ENCODE results near the gene LYL1. TPM values are rescaled to one million over a fixed set of nuclear protein-coding genes. Genes with fewer than 3 reads are reported as not detected.

Gene LYL1
- total RNA-seq, 1 experiment from 2014 or later, result 0.59 TPM

- peak overlapping the region; percentile 96 for H3K27ac Mint-ChIP-seq (ENCODE audit: unreplicated experiment)
- H3K9me3 Mint-ChIP-seq (ENCODE audit: unreplicated experiment), result no peaks in the 10 kb centered on the region
- ChIA-PET CTCF (interaction anchor here (0.5 to 0.9 kb wide), 4 partner anchors 68 to 151 kb away, joined by 3 to 4 read pairs (median 4); no protein-coding TSS in a partner anchor), POLR2A (interaction anchor here (0.7 to 1.0 kb wide), 3 partner anchors 32 to 47 kb away, joined by 3 to 6 read pairs (median 4); no protein-coding TSS in a partner anchor)
- H3K4me1 Mint-ChIP-seq (ENCODE audit: low read depth, unreplicated experiment), result peaks cover 6% of the 10 kb centered on the region
- H3K36me3 ChIP-seq (ENCODE audit: control insufficient read depth, insufficient read depth, low read length), result peaks cover 1% of the 10 kb centered on the region
- DNase-seq, result no peak
- H3K27me3 ChIP-seq (replicated peaks; ENCODE audit: control insufficient read depth, insufficient read depth, low read length), result no peaks in the 10 kb centered on the region
- BruUV-seq (replicated peaks), result no TSS peak
- no peaks in the 10 kb centered on the region for H3K27me3 Mint-ChIP-seq (ENCODE audit: insufficient read depth, unreplicated experiment)
- H3K9me3 ChIP-seq, result no peaks in the 10 kb centered on the region
- H3K4me1 ChIP-seq, result no peaks in the 10 kb centered on the region
- peaks cover 18% of the 10 kb centered on the region for H3K36me3 Mint-ChIP-seq (ENCODE audit: insufficient read depth, unreplicated experiment)
- peak overlapping the region; percentile 100 for H3K4me3 Mint-ChIP-seq (ENCODE audit: unreplicated experiment)
- intact Hi-C loops (cut with micrococcal nuclease; ENCODE audit: unreplicated experiment), result loop anchor here (2.0 kb wide), 1 partner anchor 34 kb away; the partner anchor contains the start of genes IER2 and STX10
- TF ChIP-seq CTCF (IDR thresholded peaks at IDR 0.05; ENCODE audit: insufficient read depth in 1 of 2, low read depth in 1 of 2, low read length in 1 of 2, severe bottlenecking in 1 of 2, unreplicated experiment in 1 of 2), result no peak
- peak overlapping the region; percentile 93 for H3K4me3 ChIP-seq (ENCODE audit: low read depth, low read length)
These were observed 14.6 kb upstream of the LYL1 start for GRCh38 chr19:13117176-13117771.

GRCh38 chr19:13116282-13117175 lies 13.9 kb upstream of the LYL1 start, which contains the start of gene TRMT1:
Gene TRMT1 (minus strand): TSS chr19:13116740. CDS start chr19:13116399, 341 bp downstream.
- Mint-ChIP-seq H3K27ac (ENCODE audit: unreplicated experiment) (peak within 1 kb of the TSS; percentile 96), H3K9me3 (ENCODE audit: unreplicated experiment) (no peaks in the 10 kb centered on the region), H3K4me1 (ENCODE audit: low read depth, unreplicated experiment) (peaks cover 6% of the 10 kb centered on the region), H3K4me3 (ENCODE audit: unreplicated experiment) (peak within 1 kb of the TSS; percentile 100), H3K27me3 (ENCODE audit: insufficient read depth, unreplicated experiment) (no peaks in the 10 kb centered on the region), H3K36me3 (ENCODE audit: insufficient read depth, unreplicated experiment) (peaks cover 15% of the 10 kb centered on the region)
- no peak for TF ChIP-seq CTCF (IDR thresholded peaks at IDR 0.05; ENCODE audit: insufficient read depth in 1 of 2, low read depth in 1 of 2, low read length in 1 of 2, severe bottlenecking in 1 of 2, unreplicated experiment in 1 of 2)
- ChIA-PET CTCF (interaction anchor here (0.6 kb wide), 1 partner anchor 67 kb away, joined by 3 read pairs; no protein-coding TSS in a partner anchor), POLR2A (no interaction called here)
- intact Hi-C loops (cut with micrococcal nuclease; ENCODE audit: unreplicated experiment), result loop anchor here (2.0 kb wide), 1 partner anchor 34 kb away; the partner anchor contains the start of genes IER2 and STX10
- DNase-seq, result peak; percentile 89 to 92
- Histone ChIP-seq H3K4me1 (no peaks in the 10 kb centered on the region), H3K9me3 (no peaks in the 10 kb centered on the region), H3K27me3 (replicated peaks; ENCODE audit: control insufficient read depth, insufficient read depth, low read length) (no peaks in the 10 kb centered on the region), H3K4me3 (ENCODE audit: low read depth, low read length) (peak within 1 kb of the TSS; percentile 93), H3K36me3 (ENCODE audit: control insufficient read depth, insufficient read depth, low read length) (peaks cover 1% of the 10 kb centered on the region)
- TSS peak; percentile 74 for BruUV-seq (replicated peaks)

GRCh38 chr19:13115936-13116281 lies 13.3 kb upstream of the LYL1 start:
- ChIA-PET CTCF (interaction anchor here (0.6 kb wide), 1 partner anchor 44 kb away, joined by 3 read pairs; no protein-coding TSS in a partner anchor), POLR2A (no interaction called here)
- no peak for TF ChIP-seq CTCF (IDR thresholded peaks at IDR 0.05; ENCODE audit: insufficient read depth in 1 of 2, low read depth in 1 of 2, low read length in 1 of 2, severe bottlenecking in 1 of 2, unreplicated experiment in 1 of 2)
- BruUV-seq (replicated peaks), result no TSS peak
- DNase-seq, result no peak
- H3K36me3 ChIP-seq (ENCODE audit: control insufficient read depth, insufficient read depth, low read length), result peaks cover 1% of the 10 kb centered on the region
- H3K27me3 ChIP-seq (replicated peaks; ENCODE audit: control insufficient read depth, insufficient read depth, low read length), result no peaks in the 10 kb centered on the region
- intact Hi-C loops (cut with micrococcal nuclease; ENCODE audit: unreplicated experiment), result loop anchor here (2.0 kb wide), 1 partner anchor 35 kb away; the partner anchor contains the start of genes IER2 and STX10
- H3K27ac Mint-ChIP-seq (ENCODE audit: unreplicated experiment), result peak overlapping the region; percentile 96
- peaks cover 6% of the 10 kb centered on the region for H3K4me1 Mint-ChIP-seq (ENCODE audit: low read depth, unreplicated experiment)
- no peaks in the 10 kb centered on the region for H3K4me1 ChIP-seq
- no peaks in the 10 kb centered on the region for H3K9me3 Mint-ChIP-seq (ENCODE audit: unreplicated experiment)
- H3K4me3 Mint-ChIP-seq (ENCODE audit: unreplicated experiment), result peak overlapping the region; percentile 100
- peaks cover 16% of the 10 kb centered on the region for H3K36me3 Mint-ChIP-seq (ENCODE audit: insufficient read depth, unreplicated experiment)
- no peaks in the 10 kb centered on the region for H3K27me3 Mint-ChIP-seq (ENCODE audit: insufficient read depth, unreplicated experiment)
- no peaks in the 10 kb centered on the region for H3K9me3 ChIP-seq
- peak overlapping the region; percentile 93 for H3K4me3 ChIP-seq (ENCODE audit: low read depth, low read length)

All from Caco-2 (cell line).